HFF-Myc (cell line): Measurements from ENCODE around the gene PIK3R5.
"Not testable (repeated sequence)": the region's sequence is repeated elsewhere in the genome, so short reads cannot be mapped to it uniquely, and the experiment has no call there.

Experiments
- DNase-seq: peaks from one replicate; pipeline ENCODE4 v3.0.0-alpha.2; 2011; ENCODE audit warnings: low read depth; ENCODE audit errors: extremely low read depth
- H3K4me3 ChIP-seq: replicated peaks from 2 replicates; pipeline ENCODE4 v1.5.1; 2011; ENCODE audit warnings: low read depth, mild to moderate bottlenecking, control low read depth, low read length
- TF ChIP-seq, protein P1 (sequence below): IDR thresholded peaks from 2 replicates; pipeline ENCODE4 v1.5.1; 2012; ENCODE audit warnings: mild to moderate bottlenecking, low read depth, low read length, control low read depth; ENCODE audit errors: missing control alignments

Gene PIK3R5

DNA sequence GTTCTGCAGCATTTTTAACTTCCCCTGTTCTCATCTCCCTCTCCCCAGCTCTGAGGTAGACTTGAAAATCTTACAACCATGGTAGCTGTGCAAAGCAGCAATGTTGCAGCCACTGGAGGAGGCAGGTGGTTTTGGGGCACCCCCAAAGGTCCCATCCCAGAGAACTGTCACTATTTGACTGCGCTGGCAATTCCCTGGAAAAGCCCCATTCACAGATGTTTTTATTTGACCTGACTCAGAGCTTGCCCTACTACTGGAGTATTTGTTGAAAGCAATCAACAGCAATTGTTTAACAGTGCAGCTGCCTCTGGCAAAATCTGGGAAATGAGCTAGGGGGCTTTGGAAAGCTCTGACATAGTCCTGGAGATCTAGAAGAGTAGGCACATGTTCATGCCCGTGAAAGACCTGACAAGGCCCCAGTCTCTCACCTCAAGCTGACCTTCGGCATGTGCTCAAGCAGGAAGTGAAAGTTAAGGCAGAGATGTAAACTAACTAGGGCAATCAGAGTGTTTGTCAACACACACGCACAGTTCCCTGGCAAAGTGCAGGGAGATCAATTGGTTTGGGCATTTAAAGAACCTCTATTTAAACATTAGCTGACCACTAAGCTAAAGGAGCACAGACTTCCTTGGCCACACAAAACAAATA is 19.7 kb upstream of the PIK3R5 start:
- DNase-seq, result no peak
- H3K4me3 ChIP-seq, result no peak overlapping the region
- TF ChIP-seq, protein P1, sequence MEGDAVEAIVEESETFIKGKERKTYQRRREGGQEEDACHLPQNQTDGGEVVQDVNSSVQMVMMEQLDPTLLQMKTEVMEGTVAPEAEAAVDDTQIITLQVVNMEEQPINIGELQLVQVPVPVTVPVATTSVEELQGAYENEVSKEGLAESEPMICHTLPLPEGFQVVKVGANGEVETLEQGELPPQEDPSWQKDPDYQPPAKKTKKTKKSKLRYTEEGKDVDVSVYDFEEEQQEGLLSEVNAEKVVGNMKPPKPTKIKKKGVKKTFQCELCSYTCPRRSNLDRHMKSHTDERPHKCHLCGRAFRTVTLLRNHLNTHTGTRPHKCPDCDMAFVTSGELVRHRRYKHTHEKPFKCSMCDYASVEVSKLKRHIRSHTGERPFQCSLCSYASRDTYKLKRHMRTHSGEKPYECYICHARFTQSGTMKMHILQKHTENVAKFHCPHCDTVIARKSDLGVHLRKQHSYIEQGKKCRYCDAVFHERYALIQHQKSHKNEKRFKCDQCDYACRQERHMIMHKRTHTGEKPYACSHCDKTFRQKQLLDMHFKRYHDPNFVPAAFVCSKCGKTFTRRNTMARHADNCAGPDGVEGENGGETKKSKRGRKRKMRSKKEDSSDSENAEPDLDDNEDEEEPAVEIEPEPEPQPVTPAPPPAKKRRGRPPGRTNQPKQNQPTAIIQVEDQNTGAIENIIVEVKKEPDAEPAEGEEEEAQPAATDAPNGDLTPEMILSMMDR, result no peak

GRCh38 chr17:8984225-8984624 is 18.7 kb upstream of the PIK3R5 start:
- not testable (repeated sequence) for DNase-seq, H3K4me3 ChIP-seq

DNA sequence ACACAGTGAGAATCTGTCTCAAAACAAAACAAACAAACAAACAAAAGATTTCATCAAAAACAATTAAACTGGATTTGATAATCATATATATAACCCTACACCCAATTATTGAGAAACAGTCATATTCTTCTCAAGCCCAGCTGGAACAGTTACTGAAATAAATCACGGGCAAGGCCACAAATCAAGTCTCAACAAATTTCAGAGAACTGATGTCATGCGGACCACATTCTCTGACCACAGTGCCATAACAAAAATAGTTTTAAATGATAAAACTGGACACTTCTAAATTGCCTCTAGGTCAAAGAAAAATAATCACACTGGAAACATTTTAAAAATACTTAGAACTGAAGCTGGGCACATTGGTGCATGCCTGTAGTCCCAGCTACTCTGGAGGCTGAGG is 15.9 kb upstream of the PIK3R5 start:
- no peak for DNase-seq
- TF ChIP-seq, protein P1, result no peak
- H3K4me3 ChIP-seq, result no peak overlapping the region

GRCh38 chr17:8979715-8980114 is 14.2 kb upstream of the PIK3R5 start:
- TF ChIP-seq, protein P1, result no peak
- DNase-seq, result no peak
- no peak overlapping the region for H3K4me3 ChIP-seq

DNA sequence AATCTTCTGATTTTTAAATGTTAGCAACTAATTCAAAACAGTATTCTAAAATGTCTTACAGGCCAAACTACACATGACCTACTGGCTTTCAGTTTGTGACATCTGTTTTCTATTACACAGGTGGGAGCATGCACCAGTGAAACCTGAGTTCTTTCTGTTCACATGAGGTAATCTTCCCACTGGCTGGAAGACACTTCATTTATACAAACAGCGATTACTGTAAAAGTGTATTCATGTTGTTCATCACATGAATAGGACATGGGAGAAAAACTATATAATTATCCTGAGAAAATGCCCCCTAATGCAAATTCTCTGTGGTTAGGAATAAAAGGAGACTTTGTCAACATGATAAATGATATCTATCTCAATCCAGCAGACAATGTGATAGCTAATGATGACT is 11.1 kb upstream of the PIK3R5 start:
- H3K4me3 ChIP-seq, result no peak overlapping the region
- TF ChIP-seq, protein P1, result no peak
- DNase-seq, result no peak

GRCh38 chr17:8975091-8975725 is 9.7 kb upstream of the PIK3R5 start:
- DNase-seq, result no peak
- no peak overlapping the region for H3K4me3 ChIP-seq
- TF ChIP-seq, protein P1, result no peak

DNA sequence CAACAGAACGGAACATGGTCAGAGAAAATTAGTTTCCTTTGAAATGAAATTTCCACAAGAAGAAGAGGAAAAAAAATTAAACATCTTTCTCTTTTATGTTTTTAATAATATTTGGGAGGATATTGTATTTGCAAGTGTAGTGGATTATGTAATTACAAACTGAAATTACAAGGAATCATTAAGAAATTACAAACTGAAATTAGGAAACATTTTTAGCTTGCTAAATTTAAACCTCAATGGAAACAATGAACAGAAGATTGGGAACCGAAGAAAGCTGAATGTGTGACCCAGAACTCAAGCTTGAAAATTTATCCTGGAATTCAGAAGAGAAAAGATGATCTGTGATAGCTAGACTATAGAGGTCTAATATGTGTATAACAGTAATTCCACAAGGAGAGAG is 4.4 kb upstream of the PIK3R5 start:
- TF ChIP-seq, protein P1, result no peak
- no peak overlapping the region for H3K4me3 ChIP-seq
- no peak for DNase-seq
